ENCODE measurements around the gene CBFA2T3.

Gene CBFA2T3

GRCh38 chr16:88978608-88979346 is 1.8 kb upstream of the CBFA2T3 start:
- Histone ChIP-seq H3K9me3 (ENCODE audit: control insufficient read depth, insufficient read depth, low read depth, low read length) (no peaks in the 10 kb centered on the region), H3K4me1 (ENCODE audit: control insufficient read depth, insufficient read depth, low read length) (no peaks in the 10 kb centered on the region), H3K27ac (ENCODE audit: extremely low read depth, low read depth, low read length) (no peak overlapping the region), H3K36me3 (ENCODE audit: control insufficient read depth in 2 of 2, insufficient read depth in 1 of 2, low read length in 2 of 2) (no peaks in the 10 kb centered on the region), H3K4me3 (ENCODE audit: low read depth, low read length) (no peak overlapping the region)
- ChIA-PET CTCF (no interaction called here), POLR2A (no interaction called here)
- TF ChIP-seq ZNF791 (tag by site-specific recombination; IDR thresholded peaks at IDR 0.05) (no peak), OVOL3 (tag by site-specific recombination; IDR thresholded peaks at IDR 0.05) (no peak), ZNF335 (tag by site-specific recombination; conservative IDR thresholded peaks at IDR 0.05) (no peak), PBX3 (CRISPR knock-in tag; IDR thresholded peaks at IDR 0.05) (no peak), ZNF157 (tag by site-specific recombination; IDR thresholded peaks at IDR 0.05) (no peak), ZNF202 (tag by site-specific recombination; IDR thresholded peaks at IDR 0.05; ENCODE audit: borderline replicate concordance) (no peak), GLI2 (tag by site-specific recombination; IDR thresholded peaks at IDR 0.05; ENCODE audit: borderline replicate concordance, low read depth) (no peak), ZNF350 (tag by site-specific recombination; IDR thresholded peaks at IDR 0.05) (no peak), ZSCAN18 (tag by site-specific recombination; IDR thresholded peaks at IDR 0.05) (no peak), BCL11B (tag by site-specific recombination; IDR thresholded peaks at IDR 0.05; ENCODE audit: low read depth) (no peak), SP3 (tag by site-specific recombination; IDR thresholded peaks at IDR 0.05) (no peak), ZNF830 (tag by site-specific recombination; IDR thresholded peaks at IDR 0.05; ENCODE audit: low read depth) (no peak)
- TF ChIP-seq, protein P1, sequence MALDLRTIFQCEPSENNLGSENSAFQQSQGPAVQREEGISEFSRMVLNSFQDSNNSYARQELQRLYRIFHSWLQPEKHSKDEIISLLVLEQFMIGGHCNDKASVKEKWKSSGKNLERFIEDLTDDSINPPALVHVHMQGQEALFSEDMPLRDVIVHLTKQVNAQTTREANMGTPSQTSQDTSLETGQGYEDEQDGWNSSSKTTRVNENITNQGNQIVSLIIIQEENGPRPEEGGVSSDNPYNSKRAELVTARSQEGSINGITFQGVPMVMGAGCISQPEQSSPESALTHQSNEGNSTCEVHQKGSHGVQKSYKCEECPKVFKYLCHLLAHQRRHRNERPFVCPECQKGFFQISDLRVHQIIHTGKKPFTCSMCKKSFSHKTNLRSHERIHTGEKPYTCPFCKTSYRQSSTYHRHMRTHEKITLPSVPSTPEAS (tag by site-specific recombination; IDR thresholded peaks at IDR 0.05), result no peak
- TF ChIP-seq, protein P2, sequence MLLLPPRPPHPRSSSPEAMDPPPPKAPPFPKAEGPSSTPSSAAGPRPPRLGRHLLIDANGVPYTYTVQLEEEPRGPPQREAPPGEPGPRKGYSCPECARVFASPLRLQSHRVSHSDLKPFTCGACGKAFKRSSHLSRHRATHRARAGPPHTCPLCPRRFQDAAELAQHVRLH (tag by site-specific recombination; IDR thresholded peaks at IDR 0.05), result no peak

DNA sequence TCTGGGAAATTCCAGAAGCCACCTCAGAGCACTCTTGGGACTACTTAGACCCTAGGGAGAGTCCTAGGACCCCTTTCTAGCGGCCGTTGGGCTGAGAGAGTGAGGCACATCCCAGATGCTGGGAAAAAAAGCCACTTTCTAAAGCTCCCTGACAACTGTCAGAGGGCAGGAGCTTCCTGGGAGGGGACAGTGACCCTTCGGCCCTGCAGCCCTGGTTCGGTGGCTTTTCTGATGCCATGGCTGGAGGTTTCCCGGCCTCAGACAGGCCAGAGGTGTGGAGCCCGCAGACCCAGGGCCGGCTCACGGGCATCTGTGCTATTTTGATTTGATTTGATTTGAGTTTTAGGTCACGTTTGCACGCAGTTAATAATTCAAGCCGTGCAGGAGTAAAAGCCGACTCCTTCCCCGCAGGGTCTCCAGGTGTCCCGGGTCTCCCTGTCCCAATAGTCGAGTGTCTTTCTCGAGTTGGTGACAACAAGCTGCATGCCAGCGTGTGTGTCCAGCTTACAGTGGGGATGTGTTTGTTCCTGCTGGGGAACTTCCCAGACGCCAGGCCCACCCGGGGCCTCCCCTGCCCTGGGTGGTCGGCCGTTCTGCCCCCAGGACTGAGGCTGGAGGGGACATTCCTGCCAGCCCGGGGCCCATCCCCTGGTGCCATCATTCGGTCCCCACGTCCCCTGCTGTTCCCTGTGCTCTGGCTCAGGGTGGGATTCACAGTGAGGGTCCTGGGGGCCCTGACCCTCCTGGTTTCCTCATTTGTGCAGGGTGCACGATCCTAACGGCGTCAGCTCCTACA is 1.0 kb upstream of the CBFA2T3 start:
- no peaks in the 10 kb centered on the region for H3K4me1 ChIP-seq (ENCODE audit: control insufficient read depth, insufficient read depth, low read length)
- TF ChIP-seq ZNF629 (tag by site-specific recombination; IDR thresholded peaks at IDR 0.05), result no peak
- no peak for TF ChIP-seq ZNF138 (tag by site-specific recombination; IDR thresholded peaks at IDR 0.05; ENCODE audit: borderline replicate concordance)
- TF ChIP-seq ZIC2 (tag by site-specific recombination; IDR thresholded peaks at IDR 0.05), result 0 out of 2 replicates have a peak, but pooled peaks have one; percentile 15
- no peak overlapping the region for H3K4me3 ChIP-seq (ENCODE audit: low read depth, low read length)
- ChIA-PET POLR2A (no interaction called here), CTCF (no interaction called here)
- no peak overlapping the region for H3K27ac ChIP-seq (ENCODE audit: extremely low read depth, low read depth, low read length)
- H3K9me3 ChIP-seq (ENCODE audit: control insufficient read depth, insufficient read depth, low read depth, low read length), result no peaks in the 10 kb centered on the region
- H3K36me3 ChIP-seq (ENCODE audit: control insufficient read depth in 2 of 2, insufficient read depth in 1 of 2, low read length in 2 of 2), result no peaks in the 10 kb centered on the region

Data from HEK293 (cell line).